ENCODE measurements around the gene LDAH.
"Not testable (repeated sequence)": the region's sequence is repeated elsewhere in the genome, so short reads cannot be mapped to it uniquely, and the experiment has no call there.

Gene LDAH

DNA sequence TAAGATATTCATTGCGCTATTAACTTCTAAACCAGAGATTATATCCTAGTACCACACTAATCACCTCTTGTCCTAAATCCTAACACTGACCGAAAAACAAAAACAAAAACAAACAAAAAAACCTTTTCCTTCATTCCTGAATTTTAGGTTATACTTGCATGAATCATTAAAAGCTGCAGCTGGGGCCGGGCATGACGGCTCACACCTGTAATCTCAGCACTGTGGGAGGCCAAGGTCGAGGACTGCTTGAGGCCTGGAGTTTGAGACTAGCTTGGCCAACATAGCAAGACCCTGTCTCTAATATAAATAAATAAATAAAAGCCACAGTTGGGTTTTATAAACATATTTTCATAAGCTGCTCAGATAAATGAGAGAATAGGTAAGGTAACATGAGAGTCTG, 96.0 kb downstream of the LDAH start:
- DNase-seq (ENCODE audit: low spot score): no peak
- in situ Hi-C loops (cut with MboI; ENCODE audit: low sequenced_read_pairs, unreplicated experiment): no loop called here
- TF ChIP-seq, protein P1, sequence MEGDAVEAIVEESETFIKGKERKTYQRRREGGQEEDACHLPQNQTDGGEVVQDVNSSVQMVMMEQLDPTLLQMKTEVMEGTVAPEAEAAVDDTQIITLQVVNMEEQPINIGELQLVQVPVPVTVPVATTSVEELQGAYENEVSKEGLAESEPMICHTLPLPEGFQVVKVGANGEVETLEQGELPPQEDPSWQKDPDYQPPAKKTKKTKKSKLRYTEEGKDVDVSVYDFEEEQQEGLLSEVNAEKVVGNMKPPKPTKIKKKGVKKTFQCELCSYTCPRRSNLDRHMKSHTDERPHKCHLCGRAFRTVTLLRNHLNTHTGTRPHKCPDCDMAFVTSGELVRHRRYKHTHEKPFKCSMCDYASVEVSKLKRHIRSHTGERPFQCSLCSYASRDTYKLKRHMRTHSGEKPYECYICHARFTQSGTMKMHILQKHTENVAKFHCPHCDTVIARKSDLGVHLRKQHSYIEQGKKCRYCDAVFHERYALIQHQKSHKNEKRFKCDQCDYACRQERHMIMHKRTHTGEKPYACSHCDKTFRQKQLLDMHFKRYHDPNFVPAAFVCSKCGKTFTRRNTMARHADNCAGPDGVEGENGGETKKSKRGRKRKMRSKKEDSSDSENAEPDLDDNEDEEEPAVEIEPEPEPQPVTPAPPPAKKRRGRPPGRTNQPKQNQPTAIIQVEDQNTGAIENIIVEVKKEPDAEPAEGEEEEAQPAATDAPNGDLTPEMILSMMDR (IDR thresholded peaks at IDR 0.05; ENCODE audit: borderline replicate concordance, control extremely low read depth, extremely low read depth, insufficient read depth, missing control alignments): no peak

DNA sequence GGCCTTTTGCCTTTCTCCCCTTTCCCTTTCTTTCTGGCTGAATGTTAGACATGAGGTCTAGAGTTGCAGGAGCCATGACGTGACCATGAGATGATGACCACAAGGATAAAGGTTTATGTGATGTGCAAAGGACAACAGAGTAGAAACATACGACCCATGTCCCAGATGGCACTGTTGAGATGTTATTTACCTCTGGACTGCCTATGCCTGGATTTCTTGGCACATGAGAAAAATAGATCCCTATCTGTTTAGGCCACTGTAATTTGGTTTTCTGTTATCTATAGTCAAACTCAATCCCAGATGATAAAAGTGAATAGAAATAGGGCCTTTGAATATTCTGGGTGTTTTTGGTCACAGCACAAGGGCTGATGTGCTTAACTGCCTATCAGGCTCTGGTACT, 97.1 kb downstream of the LDAH start:
- DNase-seq (ENCODE audit: low spot score): no peak
- in situ Hi-C loops (cut with MboI; ENCODE audit: low sequenced_read_pairs, unreplicated experiment): no loop called here
- TF ChIP-seq, protein P1 (IDR thresholded peaks at IDR 0.05; ENCODE audit: borderline replicate concordance, control extremely low read depth, extremely low read depth, insufficient read depth, missing control alignments): no peak

DNA sequence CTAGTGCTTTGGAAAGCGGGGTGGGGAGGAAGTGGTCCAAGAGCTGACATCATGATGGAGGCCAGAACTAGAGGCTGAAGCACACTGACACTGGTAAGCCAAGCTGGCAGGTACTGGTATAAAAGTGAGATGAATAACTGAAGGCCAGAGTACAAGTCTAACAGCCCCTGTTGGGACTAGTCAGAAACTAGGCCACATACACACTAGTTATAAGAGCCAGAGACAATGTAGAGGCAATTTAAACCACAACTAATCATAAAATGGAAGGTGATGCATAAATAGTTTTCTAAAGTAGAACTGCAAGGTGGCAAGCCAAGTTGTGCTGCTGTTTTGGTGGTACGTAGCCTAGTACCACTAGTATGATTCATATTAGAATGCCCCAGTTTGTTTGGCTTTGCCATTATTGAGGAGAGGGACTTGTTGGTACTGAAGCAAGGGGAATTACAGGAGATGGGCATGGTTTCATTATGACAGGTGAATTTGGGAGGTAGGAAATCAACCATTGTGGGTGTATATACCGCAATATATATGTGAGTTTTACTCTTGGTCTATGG, 98.3 kb downstream of the LDAH start:
- TF ChIP-seq, protein P1 (IDR thresholded peaks at IDR 0.05; ENCODE audit: borderline replicate concordance, control extremely low read depth, extremely low read depth, insufficient read depth, missing control alignments): no peak
- in situ Hi-C loops (cut with MboI; ENCODE audit: low sequenced_read_pairs, unreplicated experiment): no loop called here
- no peak for DNase-seq (ENCODE audit: low spot score)

DNA sequence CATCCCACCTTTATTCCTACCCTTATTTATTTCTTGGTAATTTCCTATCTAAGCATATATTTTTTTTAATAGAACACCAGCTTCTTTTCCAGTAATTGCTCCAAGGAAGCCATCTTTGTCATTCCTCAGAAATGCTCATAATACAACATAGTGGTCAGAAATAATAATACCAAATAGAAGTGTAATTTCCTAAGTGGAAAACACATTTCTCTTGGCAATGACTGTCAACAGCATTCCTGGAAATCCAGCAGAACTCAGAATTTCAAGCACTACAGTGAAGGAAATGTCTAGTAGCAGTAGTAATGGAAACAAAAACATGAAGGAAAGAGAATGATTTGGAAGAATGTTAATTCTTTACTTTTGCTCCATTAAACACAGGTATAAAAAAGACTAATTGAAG, 99.4 kb downstream of the LDAH start:
- TF ChIP-seq, protein P1 (IDR thresholded peaks at IDR 0.05; ENCODE audit: borderline replicate concordance, control extremely low read depth, extremely low read depth, insufficient read depth, missing control alignments): no peak
- DNase-seq (ENCODE audit: low spot score): no peak
- in situ Hi-C loops (cut with MboI; ENCODE audit: low sequenced_read_pairs, unreplicated experiment): no loop called here

DNA sequence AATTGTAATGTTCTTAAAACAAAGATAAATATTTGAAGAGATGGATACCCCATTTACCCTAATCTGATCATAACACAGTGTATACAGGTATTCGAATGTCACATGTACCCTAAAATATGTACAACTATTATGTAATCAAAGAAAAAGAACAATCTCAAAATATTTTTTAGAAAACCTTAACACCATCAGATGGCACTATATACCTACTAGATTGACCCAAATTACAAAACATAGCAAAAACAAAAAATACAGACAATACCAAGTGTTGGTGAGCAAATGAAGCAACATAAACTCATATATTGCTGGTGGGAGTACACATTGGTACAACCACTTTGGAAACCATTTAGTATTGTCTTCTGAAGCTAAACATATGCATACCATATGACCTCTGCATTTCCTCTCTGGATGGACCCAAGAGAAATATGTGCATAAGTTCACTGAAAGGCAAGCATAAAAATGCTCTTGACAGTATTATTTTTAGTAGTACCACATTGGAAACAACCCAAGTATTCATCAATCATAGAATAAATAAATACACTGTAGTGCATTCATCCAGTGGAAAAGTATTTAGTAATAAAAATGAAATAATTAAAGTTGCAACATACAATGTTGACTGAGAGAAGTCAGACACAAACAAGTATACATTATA, 100.2 kb downstream of the LDAH start:
- in situ Hi-C loops (cut with MboI; ENCODE audit: low sequenced_read_pairs, unreplicated experiment): no loop called here
- TF ChIP-seq, protein P1 (IDR thresholded peaks at IDR 0.05; ENCODE audit: borderline replicate concordance, control extremely low read depth, extremely low read depth, insufficient read depth, missing control alignments): no peak
- DNase-seq (ENCODE audit: low spot score): no peak

DNA sequence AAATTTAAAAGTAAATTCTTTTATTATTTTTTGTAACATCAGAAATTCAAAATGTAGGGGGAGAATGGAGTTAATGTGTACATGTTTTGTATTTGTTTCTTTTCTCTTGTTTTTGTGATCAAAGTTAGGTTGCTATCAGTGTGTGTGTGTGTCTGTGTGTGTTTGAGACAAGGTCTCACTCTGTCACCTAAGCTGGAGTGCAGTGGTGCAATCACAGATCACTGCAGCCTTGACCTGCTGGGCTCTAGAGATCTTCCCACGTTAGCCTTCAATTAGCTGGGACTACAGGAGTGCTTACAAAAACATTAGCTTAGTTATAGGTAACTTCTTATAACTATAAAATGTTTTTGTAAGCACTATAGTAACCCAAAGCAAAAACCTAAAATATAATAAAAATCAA, 105.3 kb downstream of the LDAH start:
- TF ChIP-seq, protein P1 (IDR thresholded peaks at IDR 0.05; ENCODE audit: borderline replicate concordance, control extremely low read depth, extremely low read depth, insufficient read depth, missing control alignments): no peak
- DNase-seq (ENCODE audit: low spot score): no peak
- in situ Hi-C loops (cut with MboI; ENCODE audit: low sequenced_read_pairs, unreplicated experiment): no loop called here

DNA sequence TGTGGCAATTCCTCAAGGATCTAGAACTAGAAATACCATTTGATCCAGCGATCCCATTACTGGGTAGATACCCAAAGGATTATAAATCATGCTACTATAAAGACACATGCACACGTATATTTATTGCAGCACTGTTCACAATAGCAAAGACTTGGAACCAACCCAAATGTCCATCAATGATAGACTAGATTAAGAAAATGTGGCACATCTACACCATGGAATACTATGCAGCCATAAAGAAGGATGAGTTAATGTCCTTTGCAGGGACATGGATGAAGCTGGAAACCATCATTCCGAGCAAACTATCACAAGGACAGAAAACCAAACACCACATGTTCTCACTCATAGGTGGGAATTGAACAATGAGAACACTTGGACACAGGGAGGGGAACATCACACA, 106.7 kb downstream of the LDAH start:
- DNase-seq (ENCODE audit: low spot score); in situ Hi-C loops (cut with MboI; ENCODE audit: low sequenced_read_pairs, unreplicated experiment): not testable (repeated sequence)

DNA sequence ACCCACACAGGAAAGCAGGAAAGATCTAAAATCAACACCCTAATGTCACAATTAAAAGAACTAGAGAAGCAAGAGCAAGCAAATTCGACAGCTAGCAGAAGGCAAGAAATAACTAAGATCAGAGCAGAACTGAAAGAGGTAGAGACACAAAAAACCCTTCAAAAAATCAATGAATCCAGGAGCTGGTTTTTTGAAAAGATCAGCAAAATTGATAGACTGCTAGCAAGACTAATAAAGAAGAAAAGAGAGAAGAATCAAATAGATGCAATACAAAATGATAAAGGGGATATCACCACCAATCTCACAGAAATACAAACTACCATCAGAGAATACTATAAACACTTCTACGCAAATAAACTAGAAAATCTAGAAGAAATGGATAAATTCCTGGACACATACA, 108.5 kb downstream of the LDAH start:
- in situ Hi-C loops (cut with MboI; ENCODE audit: low sequenced_read_pairs, unreplicated experiment); DNase-seq (ENCODE audit: low spot score): not testable (repeated sequence)

DNA sequence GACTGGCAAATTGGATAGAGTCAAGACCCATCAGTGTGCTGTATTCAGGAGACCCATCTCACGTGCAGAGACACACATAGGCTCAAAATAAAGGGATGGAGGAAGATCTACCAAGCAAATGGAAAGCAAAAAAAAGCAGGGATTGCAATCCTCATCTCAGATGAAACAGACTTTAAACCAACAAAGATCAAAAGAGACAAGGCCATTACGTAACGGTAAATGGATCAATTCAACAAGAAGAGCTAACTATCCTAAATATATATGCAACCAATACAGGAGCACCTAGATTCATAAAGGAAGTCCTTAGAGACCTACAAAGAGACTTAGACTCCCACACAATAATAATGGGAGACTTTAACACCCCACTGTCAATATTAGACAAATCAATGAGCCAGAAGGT, 109.3 kb downstream of the LDAH start:
- in situ Hi-C loops (cut with MboI; ENCODE audit: low sequenced_read_pairs, unreplicated experiment); DNase-seq (ENCODE audit: low spot score): not testable (repeated sequence)

DNA sequence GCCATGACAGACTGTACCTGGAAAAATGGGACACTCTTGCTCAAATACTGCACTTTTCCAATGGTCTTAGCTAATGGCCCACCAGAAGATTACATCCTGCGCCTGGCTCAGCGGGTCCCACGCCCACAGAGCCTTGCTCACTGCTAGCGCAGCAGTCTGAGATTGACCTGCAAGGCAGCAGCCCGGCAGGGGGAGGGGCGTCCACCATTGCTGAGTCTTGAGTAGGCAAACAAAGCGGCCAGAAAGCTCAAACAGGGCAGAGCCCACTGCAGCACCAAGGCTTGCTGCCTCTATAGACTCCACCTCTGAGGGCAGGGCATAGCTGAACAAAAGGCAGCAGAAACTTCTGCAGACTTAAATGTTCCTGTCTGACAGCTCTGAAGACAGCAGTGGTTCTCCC, 111.3 kb downstream of the LDAH start:
- in situ Hi-C loops (cut with MboI; ENCODE audit: low sequenced_read_pairs, unreplicated experiment); DNase-seq (ENCODE audit: low spot score): not testable (repeated sequence)

All from GM13976 (cell line).